GM10248 (cell line): ENCODE results near the gene CRY1.

Experiments used
- CTCF ChIA-PET: fragments of 300-600 bp; sonication (Branson Sonifier 250); formaldehyde crosslinking; extraction: SDS; loops from one replicate; lab custom pipeline; 2021; ENCODE audit warnings: antibody characterized with exemption; lab: Yijun Ruan, JAX
- POLR2A ChIA-PET: fragments of 350-650 bp; sonication (Branson Sonifier 250); formaldehyde crosslinking; extraction: SDS; loops from one replicate; lab custom pipeline; 2020; ENCODE audit warnings: antibody characterized with exemption; lab: Yijun Ruan, JAX
- DNase-seq: peaks from one replicate; pipeline ENCODE4 v3.0.0; 2012; ENCODE audit errors: extremely low spot score
- CTCF ChIP-seq: IDR thresholded peaks from 2 replicates; pipeline ENCODE4 v1.5.1; 2012; ENCODE audit warnings: mild to moderate bottlenecking, low read depth; ENCODE audit errors: extremely low read depth, missing control alignments, control extremely low read depth

CRY1 gene

GRCh38 chr12:106987846-106988245, 105.5 kb downstream of the CRY1 start:
- POLR2A ChIA-PET, result interaction anchor here (0.5 kb wide), 1 partner anchor 11 kb away, joined by 3 read pairs; no protein-coding TSS in a partner anchor
- DNase-seq, result no peak
- TF ChIP-seq CTCF, result no peak
- CTCF ChIA-PET, result interaction anchor here (0.8 to 1.6 kb wide), 3 partner anchors 9 to 144 kb away, joined by 3 to 4 read pairs (median 3); no protein-coding TSS in a partner anchor

DNA sequence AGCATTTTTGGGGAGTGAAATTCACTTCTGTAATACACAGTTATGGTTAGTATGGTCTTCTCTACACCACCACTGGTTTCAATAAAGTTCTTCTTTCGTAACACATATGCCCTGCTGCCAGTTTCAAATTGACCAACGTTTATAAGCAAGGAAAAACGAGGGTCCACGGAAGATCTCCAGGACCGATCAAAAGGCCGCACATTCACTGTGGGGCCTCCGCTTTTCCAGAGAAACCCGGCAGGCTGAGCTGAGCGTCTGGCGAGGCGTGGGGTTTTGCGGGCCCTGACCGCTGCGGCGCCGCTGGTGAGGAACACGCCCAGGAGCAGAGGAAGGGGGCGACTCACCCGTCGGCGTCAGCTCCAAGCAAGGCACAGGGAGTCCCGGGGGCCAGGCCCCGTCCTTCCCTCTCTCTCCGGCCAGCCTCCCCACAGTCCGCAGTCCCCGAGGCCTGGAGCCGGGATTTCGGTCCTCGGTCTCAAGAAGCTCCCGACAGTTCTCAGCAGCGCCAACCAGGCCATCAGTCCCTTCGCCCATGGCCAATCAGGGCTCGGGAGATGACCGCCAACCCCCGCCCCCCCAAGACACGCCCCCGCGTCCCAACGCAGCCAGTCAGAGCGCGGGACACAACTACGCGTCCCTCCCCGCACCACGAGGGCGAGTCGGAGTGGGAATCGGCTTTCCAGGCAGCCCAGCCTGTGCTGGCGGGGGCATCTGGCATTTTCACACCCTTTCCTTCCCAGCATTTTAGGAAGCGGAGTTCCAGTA, 106.5 kb downstream of the CRY1 start, which contains the start of gene MTERF2:
MTERF2 (minus strand) TSS at position 522 of the 765 bp plus-strand sequence. CDS start 8,432 bp downstream, outside the sequence.
- TF ChIP-seq CTCF, result no peak
- peak; percentile 96 for DNase-seq
- POLR2A ChIA-PET, result interaction anchor here (0.5 to 1.2 kb wide), 3 partner anchors 10 to 31 kb away, joined by 3 to 5 read pairs (median 3); partner anchors contain the start of gene TMEM263

DNA sequence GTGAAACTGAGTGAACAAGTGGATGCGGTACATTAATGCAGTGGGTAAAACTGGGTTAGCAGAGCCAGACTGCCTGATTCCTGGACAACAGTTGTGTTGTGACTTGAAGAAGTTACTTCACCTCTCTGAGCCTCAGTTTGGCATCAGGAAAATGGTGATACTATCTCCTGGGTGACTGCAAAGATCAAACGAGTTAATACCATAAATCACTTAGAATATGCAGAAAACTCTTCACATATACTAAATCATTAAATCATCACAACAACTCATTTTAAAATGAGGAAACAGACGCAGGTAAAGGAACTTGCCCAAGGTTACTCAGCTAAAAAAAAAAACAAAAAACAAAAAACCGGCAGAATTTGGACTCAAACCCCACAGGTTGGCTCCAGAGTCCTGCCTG, 107.2 kb downstream of the CRY1 start:
- no peak for DNase-seq
- ChIA-PET POLR2A (interaction anchor here (0.6 to 1.2 kb wide), 2 partner anchors 9 to 31 kb away, joined by 3 to 5 read pairs; partner anchors contain the start of gene TMEM263), CTCF (no interaction called here)
- TF ChIP-seq CTCF, result no peak

More for the DNA sequence above, 106.5 kb downstream of the CRY1 start, which contains the start of gene MTERF2:
- CTCF ChIA-PET, result interaction anchor here (0.9 to 1.5 kb wide), 2 partner anchors 104 to 145 kb away, joined by 3 read pairs; no protein-coding TSS in a partner anchor

- DNase-seq, result no peak
- POLR2A ChIA-PET, result no interaction called here
- CTCF ChIA-PET, result interaction anchor here (2.0 kb wide), 1 partner anchor 9 kb away, joined by 4 read pairs; no protein-coding TSS in a partner anchor
- TF ChIP-seq CTCF, result no peak
These were observed 107.9 kb downstream of the CRY1 start for GRCh38 chr12:106985479-106985878.

DNA sequence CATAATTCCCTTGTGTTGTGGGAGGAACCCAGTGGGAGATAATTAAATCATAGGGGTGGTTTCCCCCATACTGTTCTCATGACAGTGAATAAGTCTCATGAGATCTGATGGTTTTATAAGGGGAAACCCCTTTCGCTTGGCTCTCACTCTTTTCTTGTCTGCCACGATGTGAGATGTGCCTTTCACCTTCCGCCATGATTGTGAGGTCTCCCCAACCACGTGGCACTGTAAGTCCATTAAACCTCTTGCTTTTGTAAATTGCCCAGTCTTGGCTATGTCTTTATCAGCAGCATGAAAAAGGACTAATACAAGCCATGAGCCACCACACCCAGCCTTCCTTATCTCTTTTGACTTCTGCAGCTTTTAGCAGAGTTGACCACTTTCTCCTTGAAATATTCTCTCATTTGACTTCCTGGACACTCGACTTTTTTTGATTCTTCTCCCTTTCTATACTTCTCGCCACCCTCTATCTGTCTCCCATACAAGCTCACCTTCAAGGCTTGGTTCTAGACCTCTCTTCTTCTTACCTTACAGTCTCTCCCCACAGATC, 108.7 kb downstream of the CRY1 start:
- CTCF ChIA-PET, result interaction anchor here (1.0 to 2.0 kb wide), 2 partner anchors 10 to 24 kb away, joined by 3 to 4 read pairs; no protein-coding TSS in a partner anchor
- TF ChIP-seq CTCF, result no peak
- DNase-seq, result no peak
- POLR2A ChIA-PET, result interaction anchor here (1.5 kb wide), 1 partner anchor 29 kb away, joined by 6 read pairs; the partner anchor contains the start of gene TMEM263

DNA sequence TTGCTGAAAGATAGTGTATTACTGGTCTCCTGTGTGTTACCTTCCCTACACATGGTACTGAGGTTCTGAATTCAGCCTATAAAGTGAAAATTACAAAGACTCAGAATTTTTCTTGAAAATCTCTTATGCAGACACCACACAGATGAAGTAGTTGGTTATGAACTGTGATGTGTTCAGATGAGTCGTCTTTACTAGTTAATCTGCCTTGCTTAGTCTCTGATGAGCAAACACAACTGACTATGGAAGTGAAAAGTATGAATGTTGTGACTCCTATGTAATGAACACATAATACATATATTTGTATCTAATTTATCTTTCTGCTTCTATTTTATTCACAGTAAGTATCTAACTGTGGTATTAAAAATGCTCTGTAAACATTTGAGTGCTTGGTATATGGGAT, 111.1 kb downstream of the CRY1 start:
- ChIA-PET POLR2A (no interaction called here), CTCF (no interaction called here)
- no peak for DNase-seq
- no peak for TF ChIP-seq CTCF
